Astrocyte (in vitro differentiated cells and primary cell): ENCODE measurements around the gene CES1.

Source experiments
- CTCF ChIP-seq: IDR thresholded peaks from 2 replicates; pipeline ENCODE4 v1.5.1; 2011; ENCODE audit warnings: low read depth, mild to moderate bottlenecking, inconsistent platforms, low read length, moderate library complexity; ENCODE audit not compliant: insufficient read depth
- EZH2 ChIP-seq: IDR thresholded peaks from 2 replicates; pipeline ENCODE4 v1.6.1; 2012; ENCODE audit warnings: mild to moderate bottlenecking, low read length, inconsistent platforms; ENCODE audit not compliant: insufficient read depth

DNA sequence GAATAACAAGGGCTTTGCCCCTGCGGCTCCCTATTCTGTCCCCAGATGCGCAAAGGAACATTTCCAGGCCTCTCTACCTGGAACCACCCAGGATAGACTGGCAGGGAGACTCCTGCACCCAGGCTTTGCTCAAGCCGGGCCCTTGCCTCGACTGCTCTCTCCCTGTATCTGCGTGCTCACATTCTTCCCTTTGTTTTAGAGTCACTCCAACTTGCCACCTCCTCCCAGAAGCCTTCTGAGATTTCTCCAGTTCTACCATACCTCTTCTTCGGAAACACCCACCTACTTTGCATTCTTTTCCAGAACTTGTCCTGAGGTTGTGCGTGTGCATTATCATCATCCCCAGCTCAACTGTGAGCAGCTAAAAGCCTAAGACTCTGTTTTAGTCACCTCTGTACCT is 39.2 kb upstream of the CES1 start:
- TF ChIP-seq CTCF (no peak), EZH2 (no peak)
